Suprapubic skin (tissue), 4 donors: ENCODE measurements around the gene TLE1. TPM values are rescaled to one million over a fixed set of nuclear protein-coding genes. Genes with fewer than 3 reads are reported as not detected.

ENCODE experiments used
- DNase-seq, 2 donors: peaks; one replicate each; pipeline ENCODE4 v3.0.0-alpha.2; 2019; ENCODE audit warnings: low spot score in 2 of 2
- H3K27ac ChIP-seq: fragments of 200-600 bp; sonication (generic); one replicate; pipeline ENCODE4 v1.5.1; 2019
- H3K27me3 ChIP-seq: fragments of 200-600 bp; sonication (generic); one replicate; pipeline ENCODE4 v1.5.1; 2019
- H3K36me3 ChIP-seq: fragments of 200-600 bp; sonication (generic); one replicate; pipeline ENCODE4 v1.5.1; 2019
- H3K4me1 ChIP-seq: fragments of 200-600 bp; sonication (generic); one replicate; pipeline ENCODE4 v1.5.1; 2019
- H3K4me3 ChIP-seq: fragments of 200-600 bp; sonication (generic); one replicate; pipeline ENCODE4 v1.5.1; 2019; ENCODE audit warnings: mild to moderate bottlenecking
- H3K9me3 ChIP-seq: fragments of 200-600 bp; sonication (generic); one replicate; pipeline ENCODE4 v1.5.1; 2019
- CTCF ChIP-seq, 2 donors: fragments of 200-600 bp in 1 of 2; fragments of 450-650 bp in 1 of 2; sonication (generic) in 1 of 2; IDR thresholded peaks; one replicate each; pipeline ENCODE4 v1.5.1; 2016 to 2019; ENCODE audit warnings: antibody characterized with exemption in 2 of 2, mild to moderate bottlenecking in 1 of 2, moderate library complexity in 1 of 2
- EP300 ChIP-seq: sonication (generic); formaldehyde crosslinking; IDR thresholded peaks from one replicate; pipeline ENCODE4 v1.6.1; 2017; ENCODE audit warnings: antibody characterized with exemption
- POLR2A ChIP-seq, 2 donors: fragments of 450-650 bp; IDR thresholded peaks; one replicate each; pipeline ENCODE4 v1.6.1; 2017; ENCODE audit warnings: antibody characterized with exemption in 2 of 2, mild to moderate bottlenecking in 2 of 2, moderate library complexity in 2 of 2
- POLR2AphosphoS5 ChIP-seq, 3 donors: sonication (generic); formaldehyde crosslinking; IDR thresholded peaks; one replicate each; pipeline ENCODE4 v1.6.1; 2017; ENCODE audit warnings: antibody characterized with exemption in 3 of 3
- WGBS: methylation state at CpG from one replicate; pipeline ENCODE4 v1.1.5; 2018; 5-methylcytosine and 5-hydroxymethylcytosine counted together
- total RNA-seq, 4 donors: library from RNA; depleted of rRNA; stranded (reverse); fragments of >200 nt; gene quantifications; one replicate each; pipeline ENCODE4 v1.1.0, GENCODE V29; 2016

TLE1 gene
- total RNA-seq, 4 donors from 2014 or later: 34.8 to 73.5 (median 47.5) TPM

- Histone ChIP-seq H3K4me3 (no peak overlapping the region), H3K9me3 (no peaks in the 10 kb centered on the region), H3K36me3 (no peaks in the 10 kb centered on the region), H3K4me1 (no peaks in the 10 kb centered on the region), H3K27me3 (no peaks in the 10 kb centered on the region), H3K27ac (no peak overlapping the region)
- no peak for DNase-seq
- 81% methylated on average over 2 of the region's 2 CpGs for WGBS
- TF ChIP-seq CTCF (IDR thresholded peaks at IDR 0.05) (no peak), POLR2AphosphoS5 (IDR thresholded peaks at IDR 0.05) (no peak), EP300 (no peak)
Observed at GRCh38 chr9:81548911-81549310, 140.4 kb downstream of the TLE1 start.

- Histone ChIP-seq H3K9me3 (no peaks in the 10 kb centered on the region), H3K27me3 (no peaks in the 10 kb centered on the region), H3K4me3 (no peak overlapping the region), H3K27ac (no peak overlapping the region), H3K36me3 (no peaks in the 10 kb centered on the region), H3K4me1 (no peaks in the 10 kb centered on the region)
- no peak for DNase-seq
- 73% methylated on average over 4 of the region's 4 CpGs for WGBS
- TF ChIP-seq POLR2AphosphoS5 (IDR thresholded peaks at IDR 0.05) (no peak), CTCF (IDR thresholded peaks at IDR 0.05) (no peak), EP300 (no peak), POLR2A (IDR thresholded peaks at IDR 0.05) (no peak)
Observed at GRCh38 chr9:81546489-81546888, 142.9 kb downstream of the TLE1 start.

GRCh38 chr9:81543695-81544094, 145.7 kb downstream of the TLE1 start:
- Histone ChIP-seq H3K36me3 (no peaks in the 10 kb centered on the region), H3K4me1 (no peaks in the 10 kb centered on the region), H3K4me3 (no peak overlapping the region), H3K27me3 (no peaks in the 10 kb centered on the region), H3K27ac (no peak overlapping the region), H3K9me3 (no peaks in the 10 kb centered on the region)
- TF ChIP-seq CTCF (IDR thresholded peaks at IDR 0.05): no peak
- TF ChIP-seq POLR2AphosphoS5 (IDR thresholded peaks at IDR 0.05): no peak
- no peak for TF ChIP-seq EP300
- TF ChIP-seq POLR2A (IDR thresholded peaks at IDR 0.05): no peak
- 93% methylated on average over 1 of the region's 1 CpG for WGBS
- DNase-seq: no peak

GRCh38 chr9:81542118-81542889, 147.0 kb downstream of the TLE1 start:
- no peaks in the 10 kb centered on the region for H3K36me3 ChIP-seq
- no peaks in the 10 kb centered on the region for H3K4me1 ChIP-seq
- DNase-seq: no peak
- H3K9me3 ChIP-seq: no peaks in the 10 kb centered on the region
- no peaks in the 10 kb centered on the region for H3K27me3 ChIP-seq
- TF ChIP-seq POLR2AphosphoS5 (IDR thresholded peaks at IDR 0.05) (no peak), CTCF (IDR thresholded peaks at IDR 0.05) (no peak), EP300 (no peak), POLR2A (IDR thresholded peaks at IDR 0.05) (no peak)
- no peak overlapping the region for H3K27ac ChIP-seq
- H3K4me3 ChIP-seq: no peak overlapping the region
- 79% methylated on average over 6 of the region's 6 CpGs for WGBS

- no peak overlapping the region for H3K27ac ChIP-seq
- TF ChIP-seq POLR2A (IDR thresholded peaks at IDR 0.05) (no peak), EP300 (no peak), POLR2AphosphoS5 (IDR thresholded peaks at IDR 0.05) (no peak), CTCF (IDR thresholded peaks at IDR 0.05) (no peak)
- H3K36me3 ChIP-seq: no peaks in the 10 kb centered on the region
- no peak for DNase-seq
- 95% methylated on average over 8 of the region's 8 CpGs for WGBS
- no peaks in the 10 kb centered on the region for H3K9me3 ChIP-seq
- no peak overlapping the region for H3K4me3 ChIP-seq
- no peaks in the 10 kb centered on the region for H3K27me3 ChIP-seq
- no peaks in the 10 kb centered on the region for H3K4me1 ChIP-seq
Observed at GRCh38 chr9:81540142-81540710, 149.1 kb downstream of the TLE1 start.
